IPS-18c (cell line): Measurements from ENCODE around the gene UCKL1.
A peak's percentile ranks its signal among the peaks of the same experiment; 100 is the strongest.
"Not testable (repeated sequence)": the region's sequence is repeated elsewhere in the genome, so short reads cannot be mapped to it uniquely, and the experiment has no call there.

Experiments used
- H3K4me3 ChIP-seq: 2 replicates; pipeline ENCODE4 v1.7.0; 2013; ENCODE audit warnings: low read depth, mild to moderate bottlenecking, low read length, moderate library complexity; ENCODE audit not compliant: insufficient read depth
- H3K9me3 ChIP-seq: one replicate; pipeline ENCODE4 v1.6.1; 2013; ENCODE audit warnings: mild to moderate bottlenecking, low read length, moderate library complexity; ENCODE audit not compliant: control insufficient read depth, insufficient read depth

The UCKL1 gene

DNA sequence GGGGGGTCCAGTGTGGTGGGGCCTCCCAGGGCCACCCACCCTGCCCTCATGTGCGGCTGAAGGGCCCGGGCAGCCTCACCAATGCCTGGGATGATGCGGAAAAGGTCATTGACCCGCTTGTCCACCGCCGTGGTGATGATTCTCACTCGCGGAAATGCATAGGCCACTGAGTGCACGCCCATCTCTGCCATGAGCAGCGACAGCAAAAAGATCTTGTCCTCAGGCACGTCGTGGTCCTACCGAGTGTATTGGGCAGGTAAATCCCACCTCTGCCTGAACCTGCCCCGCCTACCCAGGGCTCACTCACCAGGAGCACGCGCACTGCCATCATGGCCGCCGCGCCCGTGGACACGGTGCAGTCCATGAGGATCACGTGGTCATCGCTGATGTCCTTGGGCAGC, 16.1 kb downstream of the UCKL1 start:
- H3K4me3 ChIP-seq = peak overlapping the region; percentile 55
- H3K9me3 ChIP-seq = no peaks in the 10 kb centered on the region

DNA sequence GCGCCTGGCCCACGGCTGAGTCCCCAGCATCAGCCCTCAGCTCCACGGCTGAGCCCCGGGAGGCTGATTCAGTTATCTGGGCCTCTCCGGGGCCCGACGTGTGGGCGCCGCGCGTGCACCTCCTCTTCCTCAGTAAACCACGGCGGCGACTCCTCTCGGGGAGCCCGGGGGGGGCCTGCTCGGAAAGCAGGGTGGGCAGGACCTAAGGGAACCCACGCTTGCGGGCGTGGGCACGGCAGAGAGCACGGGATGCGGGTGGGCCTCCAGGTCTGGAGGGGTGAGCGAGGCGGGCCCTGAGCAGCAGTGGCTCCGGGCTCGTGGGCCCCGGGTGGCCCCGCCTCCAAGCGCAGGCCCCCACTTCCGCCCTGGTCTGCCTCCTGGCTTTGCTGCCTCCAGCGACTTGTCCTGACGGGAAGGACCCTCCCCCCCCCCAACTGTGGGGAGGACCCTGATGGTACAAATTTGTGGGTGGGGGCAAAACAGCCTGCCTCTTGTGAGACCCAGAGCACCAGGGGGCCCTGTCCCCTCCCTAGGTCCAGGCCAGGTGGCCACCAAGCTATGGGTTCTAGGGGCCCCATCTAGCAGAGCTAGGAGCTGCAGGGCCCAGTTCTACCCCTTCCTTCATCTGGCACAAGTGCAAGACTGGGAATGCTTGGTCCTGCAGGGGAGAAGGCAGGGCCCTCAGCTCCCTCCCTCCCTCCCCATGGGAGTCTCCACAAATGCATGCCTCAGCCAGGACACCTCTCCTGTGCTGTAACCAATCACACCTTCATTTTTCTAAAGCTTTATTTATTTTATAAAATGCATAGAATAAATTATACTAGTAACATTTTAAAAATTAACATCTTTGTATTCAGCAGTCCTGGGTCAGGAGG, 16.9 kb downstream of the UCKL1 start:
- H3K4me3 ChIP-seq = peak overlapping the region; percentile 55
- H3K9me3 ChIP-seq = no peaks in the 10 kb centered on the region

DNA sequence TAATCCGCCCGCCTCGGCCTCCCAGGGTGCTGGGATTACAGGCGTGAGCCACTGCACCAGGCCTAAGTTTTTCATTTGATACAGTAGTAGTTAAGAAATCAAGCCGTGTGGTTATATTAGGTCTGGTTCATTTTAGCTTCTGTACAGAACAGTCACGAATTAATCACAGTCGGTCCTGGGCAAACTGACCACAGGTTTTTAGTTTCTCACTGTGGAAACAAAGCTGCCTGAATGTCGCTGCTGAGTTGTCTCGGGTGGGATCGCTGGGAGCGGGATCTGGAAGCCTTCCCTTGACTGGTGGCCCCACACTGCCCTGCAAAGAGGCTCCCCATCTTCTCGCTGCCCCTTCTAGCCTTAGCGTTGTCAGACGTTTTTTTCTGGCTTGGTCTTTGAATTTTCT, 18.6 kb downstream of the UCKL1 start:
- Histone ChIP-seq H3K4me3 (no peak overlapping the region), H3K9me3 (no peaks in the 10 kb centered on the region)

DNA sequence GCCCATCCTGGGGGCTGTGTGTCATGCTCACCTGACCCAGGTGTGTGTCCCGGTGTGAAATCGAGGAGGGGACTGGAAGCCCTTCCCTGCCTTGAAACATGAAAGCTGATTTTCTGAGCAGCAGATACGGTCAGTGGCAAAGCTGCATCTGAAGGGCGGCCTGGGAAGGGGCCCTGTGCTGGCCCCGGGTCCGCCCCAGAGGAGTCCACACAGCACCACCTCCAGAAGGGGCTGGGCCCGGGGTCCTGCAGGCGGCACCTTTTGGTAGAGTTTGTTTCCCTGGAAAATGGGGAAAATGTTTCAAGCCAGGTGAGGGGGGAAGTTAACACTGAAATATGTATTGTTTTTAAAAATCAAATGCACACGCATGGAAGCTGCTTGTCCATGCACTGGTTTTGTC, 20.8 kb downstream of the UCKL1 start:
- Histone ChIP-seq H3K9me3 (no peaks in the 10 kb centered on the region), H3K4me3 (no peak overlapping the region)

DNA sequence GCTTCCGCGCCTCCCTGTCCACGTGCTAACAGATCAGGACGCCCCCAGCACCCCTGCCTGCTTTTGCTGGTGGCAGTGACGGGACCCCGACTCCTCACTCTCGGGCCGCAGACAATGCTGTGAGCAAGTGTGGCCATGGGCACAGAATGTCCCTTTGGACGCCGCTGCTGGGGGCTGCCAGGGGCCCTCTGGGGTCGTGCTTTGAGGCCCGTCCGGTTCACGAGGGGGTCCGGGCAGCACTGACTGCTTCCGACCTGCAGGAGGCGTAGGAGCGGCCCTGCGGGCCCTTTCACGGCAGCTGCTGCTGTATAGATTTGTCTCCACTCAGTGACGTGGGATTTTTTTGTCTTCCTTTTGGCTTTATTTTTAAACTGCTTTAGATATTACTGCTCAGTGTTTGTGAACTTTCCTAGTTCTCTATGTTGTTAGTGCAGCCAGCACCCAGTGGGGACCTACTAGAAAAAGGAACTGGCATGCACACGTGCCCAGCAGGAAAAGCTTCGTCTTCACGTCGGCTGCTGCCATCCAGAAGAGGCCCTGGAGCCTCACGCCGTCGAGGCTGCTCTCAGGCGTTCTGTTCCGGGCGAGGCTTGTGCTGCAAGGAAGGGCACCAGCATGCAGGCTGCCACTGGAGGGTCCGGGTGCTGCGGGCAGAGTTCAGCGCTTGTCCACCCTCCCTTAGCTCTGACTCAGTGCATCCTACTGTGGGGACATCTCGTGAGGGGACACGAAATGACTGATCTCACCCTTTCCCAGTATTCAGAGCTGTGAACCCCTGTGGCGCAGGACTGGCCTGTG, 21.7 kb downstream of the UCKL1 start:
- no peaks in the 10 kb centered on the region for H3K9me3 ChIP-seq
- no peak overlapping the region for H3K4me3 ChIP-seq

DNA sequence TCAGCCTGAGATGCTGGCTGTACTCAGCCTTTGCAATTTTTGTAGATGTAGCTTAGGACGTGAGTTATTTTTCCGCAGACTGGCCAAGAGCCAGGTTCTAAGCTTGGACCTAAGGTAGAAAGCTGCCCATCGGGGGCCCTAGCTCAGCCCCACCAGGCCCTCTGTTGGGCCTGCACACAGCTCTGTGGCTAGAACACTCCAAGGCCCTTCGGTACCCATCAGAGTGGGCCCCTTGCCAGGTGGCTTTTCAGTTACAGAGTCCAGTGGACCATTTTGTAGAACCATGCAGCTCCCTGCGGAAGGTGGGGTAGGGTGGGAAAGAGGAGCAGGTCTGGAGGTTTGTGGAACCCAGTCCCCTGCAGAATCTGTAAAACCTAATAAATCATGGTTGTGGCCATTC, 22.6 kb downstream of the UCKL1 start:
- Histone ChIP-seq H3K9me3 (no peaks in the 10 kb centered on the region), H3K4me3 (no peak overlapping the region)

DNA sequence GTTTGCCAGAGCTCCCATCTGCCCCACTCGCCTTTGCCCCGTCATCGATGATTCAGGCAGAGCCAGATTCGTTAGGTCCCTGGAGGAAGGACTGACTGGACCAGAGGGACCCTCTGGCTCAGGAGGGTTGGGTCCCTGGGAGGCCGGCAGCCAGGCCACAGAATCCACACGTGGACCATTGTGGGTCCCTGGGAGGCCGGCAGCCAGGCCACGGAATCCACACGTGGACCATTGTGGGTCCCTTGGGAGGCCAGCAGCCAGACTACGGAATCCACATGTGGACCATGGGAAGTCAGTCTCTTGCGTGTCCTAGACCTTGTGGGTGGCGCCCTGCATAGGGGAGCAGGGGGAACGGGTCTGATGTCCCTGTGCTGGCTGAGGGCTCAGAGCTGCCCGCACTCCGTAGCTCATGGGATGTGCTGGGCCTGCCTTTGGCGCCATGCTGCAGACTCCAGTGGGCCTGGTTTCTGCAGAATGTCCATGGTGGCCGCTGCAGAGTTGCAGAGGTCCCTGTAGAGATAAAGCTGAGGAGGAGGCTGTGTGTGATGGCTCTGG, 23.5 kb downstream of the UCKL1 start:
- Histone ChIP-seq H3K9me3 (no peaks in the 10 kb centered on the region), H3K4me3 (no peak overlapping the region)

DNA sequence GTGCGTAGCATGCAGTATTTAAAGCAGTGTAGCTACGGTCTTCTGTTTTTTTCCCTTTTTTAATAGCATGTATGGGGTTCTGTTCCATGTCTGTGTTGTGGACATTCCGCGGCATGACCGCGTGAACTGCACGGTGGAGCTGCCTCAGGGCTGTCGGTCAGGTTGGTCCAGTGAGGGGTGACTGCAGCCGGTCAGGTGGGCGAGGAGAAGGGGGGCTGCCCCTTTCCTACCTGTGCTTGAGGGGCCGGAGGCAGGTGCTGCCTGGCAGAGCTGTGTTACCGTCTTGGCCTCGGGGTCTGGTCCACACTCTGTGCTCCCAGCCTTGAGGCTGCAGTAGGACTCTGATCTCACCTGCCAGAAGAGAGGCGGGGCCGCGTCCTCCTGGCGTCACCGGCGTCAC, 24.5 kb downstream of the UCKL1 start:
- no peak overlapping the region for H3K4me3 ChIP-seq
- no peaks in the 10 kb centered on the region for H3K9me3 ChIP-seq

DNA sequence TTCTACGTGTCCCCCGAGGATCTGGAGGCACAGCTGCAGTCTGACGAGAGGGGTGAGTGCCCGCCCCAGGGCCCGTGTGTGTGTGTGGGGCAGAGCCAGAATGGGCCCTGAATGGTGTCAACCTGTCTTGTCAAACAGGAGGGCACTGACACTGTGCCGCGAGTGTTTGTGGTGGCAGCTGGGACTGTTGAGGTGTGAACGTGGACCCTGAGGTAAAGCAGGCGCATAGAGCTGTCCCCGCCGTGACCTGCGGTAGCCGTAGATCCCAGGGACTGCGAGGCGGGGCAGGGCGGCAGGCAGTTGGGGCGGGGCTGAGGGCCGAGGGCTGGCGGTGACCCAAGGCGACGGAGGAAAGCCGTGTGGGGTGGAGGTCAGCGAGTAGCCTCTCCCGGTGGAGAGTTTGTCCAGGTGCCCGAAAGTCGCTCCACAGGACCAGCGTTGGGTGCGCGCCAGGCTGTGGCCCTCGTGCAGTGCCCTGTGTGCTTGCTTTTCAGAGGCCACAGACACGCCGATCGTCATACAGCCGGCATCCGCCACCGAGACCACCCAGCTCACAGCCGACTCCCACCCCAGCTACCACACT, 25.2 kb downstream of the UCKL1 start:
- Histone ChIP-seq H3K9me3 (no peaks in the 10 kb centered on the region), H3K4me3 (no peak overlapping the region)

DNA sequence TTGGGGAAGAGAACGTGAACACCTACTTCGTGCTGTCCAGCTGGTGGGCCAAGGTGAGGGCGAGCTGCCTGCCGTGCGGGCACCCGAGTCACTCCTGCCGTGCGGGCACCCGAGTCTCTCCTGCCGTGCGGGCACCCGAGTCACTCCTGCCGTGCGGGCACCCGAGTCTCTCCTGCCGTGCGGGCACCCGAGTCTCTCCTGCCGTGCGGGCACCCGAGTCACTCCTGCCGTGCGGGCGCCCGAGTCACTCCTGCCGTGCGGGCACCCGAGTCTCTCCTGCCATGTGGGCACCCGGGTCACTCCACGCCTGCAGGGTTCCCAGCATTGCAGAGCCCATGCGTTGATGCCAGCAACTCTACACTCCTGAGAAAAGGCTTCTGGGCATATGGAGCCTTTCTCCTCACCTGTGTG, 26.7 kb downstream of the UCKL1 start:
- H3K4me3 ChIP-seq, H3K9me3 ChIP-seq: not testable (repeated sequence)

DNA sequence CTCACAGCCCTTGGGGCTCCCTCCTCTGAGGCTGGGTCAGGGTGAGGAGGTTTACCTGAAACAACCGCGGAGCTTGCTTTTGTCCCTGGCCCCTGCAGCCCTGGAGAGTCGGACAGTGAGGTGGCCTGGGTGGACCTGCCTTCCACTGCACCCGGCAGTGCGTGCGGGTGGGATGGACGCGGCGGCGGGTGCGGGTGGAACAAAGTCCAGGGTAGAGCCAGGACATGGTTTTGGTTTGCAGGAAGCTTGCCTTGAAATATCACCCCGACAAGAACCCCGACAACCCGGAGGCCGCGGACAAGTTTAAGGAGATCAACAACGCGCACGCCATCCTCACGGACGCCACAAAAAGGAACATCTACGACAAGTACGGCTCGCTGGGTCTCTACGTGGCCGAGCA, 27.1 kb downstream of the UCKL1 start:
- Histone ChIP-seq H3K9me3 (no peaks in the 10 kb centered on the region), H3K4me3 (no peak overlapping the region)

DNA sequence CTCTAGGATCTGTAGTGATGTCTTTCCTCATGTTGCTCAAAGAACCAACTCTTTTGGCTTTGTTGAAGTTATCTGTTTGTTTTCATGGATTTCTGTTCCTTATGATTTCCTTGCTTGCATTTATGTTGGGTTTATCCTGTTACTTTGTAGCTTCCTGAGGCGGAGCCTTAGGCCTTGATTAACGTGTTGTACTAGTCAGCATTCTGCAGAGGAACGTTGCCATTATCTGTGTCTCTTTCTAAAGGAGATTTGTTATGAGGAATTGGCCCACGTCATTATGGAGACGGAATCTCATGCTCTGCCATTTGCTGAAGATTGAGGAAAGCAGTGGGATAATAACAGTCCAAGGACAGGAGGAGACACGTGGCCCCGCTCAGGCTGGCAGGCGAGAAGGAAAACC, 29.9 kb downstream of the UCKL1 start:
- H3K9me3 ChIP-seq = no peaks in the 10 kb centered on the region
- H3K4me3 ChIP-seq = no peak overlapping the region

DNA sequence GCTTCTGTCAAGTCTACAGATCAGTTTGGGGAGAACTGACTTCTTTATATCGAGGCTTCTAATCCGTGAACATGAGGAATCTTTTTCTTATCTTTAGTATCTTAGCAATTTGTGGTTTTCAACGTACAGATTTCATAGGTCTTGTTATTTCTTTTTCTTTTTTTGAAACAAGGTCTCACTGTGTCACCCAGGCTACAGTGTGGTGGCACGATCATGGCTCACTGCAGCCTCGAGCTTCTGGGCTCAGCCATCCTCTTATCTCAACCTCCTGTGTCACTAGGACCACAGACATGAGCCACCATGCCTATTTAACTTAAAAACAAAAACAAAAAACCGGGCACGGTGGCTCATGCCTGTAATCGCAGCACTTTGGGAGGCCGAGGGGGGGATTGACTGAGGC, 32.0 kb downstream of the UCKL1 start:
- Histone ChIP-seq H3K4me3 (no peak overlapping the region), H3K9me3 (no peaks in the 10 kb centered on the region)

DNA sequence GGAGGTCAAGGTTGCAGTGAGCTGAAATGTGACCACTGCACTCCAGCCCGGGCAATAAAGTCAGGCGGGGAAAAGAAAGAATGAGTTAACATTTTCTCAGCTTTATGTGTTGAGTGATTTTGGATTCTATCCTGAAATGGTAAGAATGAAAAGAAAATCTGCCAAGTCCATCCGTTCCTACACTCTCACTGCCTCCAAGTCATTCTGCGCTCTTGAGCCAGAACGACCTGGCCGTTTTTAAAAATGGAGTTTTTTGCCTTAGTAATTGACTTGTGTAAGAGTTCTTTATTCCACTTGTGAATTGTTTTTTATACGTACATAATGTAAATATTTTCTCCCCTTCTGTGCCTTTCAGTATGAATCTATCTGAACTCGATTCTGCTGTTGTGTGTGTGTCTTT, 32.6 kb downstream of the UCKL1 start:
- Histone ChIP-seq H3K4me3 (no peak overlapping the region), H3K9me3 (no peaks in the 10 kb centered on the region)

DNA sequence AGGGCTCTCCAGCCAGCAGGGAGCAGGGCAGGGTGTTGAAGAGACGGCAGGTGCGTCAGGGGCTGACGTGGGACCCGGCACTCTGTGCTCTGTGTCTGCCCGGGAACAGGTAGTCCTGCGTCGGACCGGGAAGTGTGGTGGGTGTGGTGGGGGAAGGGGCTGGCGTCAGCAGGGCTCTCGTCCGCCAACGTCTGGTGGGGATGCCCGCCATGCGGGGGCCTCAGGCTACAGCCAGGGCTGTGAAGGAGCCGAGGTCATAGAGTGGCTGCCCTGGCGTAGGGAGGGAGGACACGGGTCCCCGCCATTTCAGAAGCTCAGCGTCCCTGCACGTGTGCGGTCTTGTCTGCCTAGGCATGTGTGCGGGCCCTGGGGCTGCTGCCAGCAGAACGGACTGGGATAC, 36.0 kb downstream of the UCKL1 start:
- Histone ChIP-seq H3K9me3 (no peaks in the 10 kb centered on the region), H3K4me3 (no peak overlapping the region)

DNA sequence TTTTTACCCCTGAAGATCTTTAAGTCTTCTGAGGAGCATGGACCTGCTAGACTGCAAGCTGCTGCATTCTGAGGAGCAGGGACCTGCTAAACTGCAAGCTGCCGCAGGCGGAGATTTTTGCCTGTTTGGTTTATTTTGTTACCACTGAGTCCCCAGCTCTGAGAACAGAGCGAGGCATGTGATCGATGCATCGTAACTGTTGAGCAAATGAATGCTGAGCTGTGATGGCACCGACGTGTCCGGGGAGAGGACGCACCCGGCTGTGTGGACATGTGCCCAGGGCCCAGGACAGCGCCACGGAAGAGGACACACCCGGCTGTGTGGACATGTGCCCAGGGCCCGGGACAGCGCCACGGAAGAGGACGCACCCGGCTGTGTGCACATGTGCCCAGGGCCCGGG, 37.1 kb downstream of the UCKL1 start:
- Histone ChIP-seq H3K4me3 (no peak overlapping the region), H3K9me3 (no peaks in the 10 kb centered on the region)

DNA sequence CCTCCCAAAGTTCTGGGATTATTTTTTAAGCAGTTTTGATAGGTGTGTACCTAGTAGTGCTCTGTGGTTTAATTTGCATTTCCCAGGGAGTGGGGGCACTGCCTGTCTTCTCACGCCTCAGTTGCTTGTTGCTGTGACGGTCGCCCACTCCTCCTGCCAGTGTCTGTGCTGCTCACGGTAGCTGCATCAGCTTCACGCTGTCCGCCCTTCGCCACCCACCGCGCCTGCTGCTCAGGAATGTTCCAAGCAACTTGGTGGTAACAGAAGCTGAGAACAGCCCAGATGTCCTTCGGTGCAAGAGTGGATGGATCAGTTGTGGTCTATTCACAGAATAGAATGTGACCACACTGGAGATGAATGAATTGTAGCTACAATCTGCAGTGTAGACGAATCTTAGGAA, 38.4 kb downstream of the UCKL1 start:
- H3K4me3 ChIP-seq = no peak overlapping the region
- H3K9me3 ChIP-seq = no peaks in the 10 kb centered on the region
